GM12878 (cell line): ENCODE measurements around the gene UGT1A8. TPM values are rescaled to one million over a fixed set of nuclear protein-coding genes. Genes with fewer than 3 reads are reported as not detected.

ENCODE experiments used
- ATAC-seq: fragments of 200-7000 bp; cut with Tn5 transposase; 3 replicates; pipeline ENCODE4 v1.9.1; 2020; ENCODE audit warnings: mild to moderate bottlenecking, moderate library complexity
- BruUV-seq: library from RNA; stranded (reverse); fragments of 400-500 nt; replicated peaks from 2 replicates; lab custom pipeline; 2021; lab: Mats Ljungman, UMichigan
- CTCF ChIA-PET: fragments of 300-600 bp; sonication (Branson Sonifier 250); formaldehyde crosslinking; extraction: SDS; loops from one replicate; lab custom pipeline; 2021; ENCODE audit warnings: inconsistent platforms; lab: Yijun Ruan, JAX
- POLR2A ChIA-PET: fragments of 350-600 bp; formaldehyde crosslinking; extraction: SDS; loops from one replicate; lab custom pipeline; 2021; ENCODE audit warnings: inconsistent platforms; lab: Charles Lee
- RAD21 ChIA-PET: fragments of 300-600 bp; sonication (Branson Sonifier 250); formaldehyde crosslinking; loops from one replicate; lab custom pipeline; 2023; ENCODE audit warnings: antibody characterized with exemption; ENCODE audit not compliant: unreplicated experiment; lab: Charles Lee
- SMC1A ChIA-PET: fragments of 300-600 bp; sonication (Branson Sonifier 250); formaldehyde crosslinking; loops from one replicate; lab custom pipeline; 2023; ENCODE audit not compliant: unreplicated experiment, uncharacterized antibody; lab: Charles Lee
- DNase-seq: peaks from one replicate; pipeline ENCODE4 v3.0.0-alpha.2; 2011; ENCODE audit warnings: low read depth, low spot score
- FAIRE-seq: peaks from 3 replicates; lab custom pipeline; 2011; peaks lifted over from hg19 to GRCh38; lab: Jason Lieb, UNC
- H2AFZ ChIP-seq: 2 replicates; pipeline ENCODE4 v1.6.0; 2011; ENCODE audit warnings: low read depth, low read length, control low read depth; ENCODE audit not compliant: control insufficient read depth
- H3K27ac ChIP-seq: 2 replicates; pipeline ENCODE4 v1.5.1; 2011; ENCODE audit warnings: control low read depth; ENCODE audit not compliant: control insufficient read depth, insufficient read depth
- H3K27me3 ChIP-seq, 2 experiments: replicated peaks in 1 of 2; 2 replicates each; pipeline versions ENCODE4 v1.6.0 to v1.6.1; 2011; ENCODE audit warnings: low read length in 1 of 2; ENCODE audit not compliant: control insufficient read depth in 2 of 2, insufficient read depth in 2 of 2
- H3K36me3 ChIP-seq, 2 experiments: 2 replicates each; pipeline ENCODE4 v1.5.1; 2011; ENCODE audit warnings: low read length in 1 of 2; ENCODE audit not compliant: control insufficient read depth in 2 of 2, insufficient read depth in 2 of 2
- H3K4me1 ChIP-seq: 2 replicates; pipeline ENCODE4 v1.6.1; 2011; ENCODE audit warnings: mild to moderate bottlenecking, low read length, moderate library complexity, mixed read lengths; ENCODE audit not compliant: control insufficient read depth, insufficient read depth
- H3K4me2 ChIP-seq: 2 replicates; pipeline ENCODE4 v1.6.0; 2011; ENCODE audit warnings: control low read depth; ENCODE audit not compliant: control insufficient read depth, insufficient read depth
- H3K4me3 ChIP-seq: fragments of 200-600 bp; sonication (generic); 2 replicates; pipeline ENCODE4 v1.5.1; 2016
- H3K79me2 ChIP-seq: 2 replicates; pipeline ENCODE4 v1.6.0; 2011; ENCODE audit warnings: low read length; ENCODE audit not compliant: control insufficient read depth, insufficient read depth
- H3K9ac ChIP-seq: 2 replicates; pipeline ENCODE4 v1.8.0; 2011; ENCODE audit warnings: low read length, control low read depth, mixed read lengths; ENCODE audit not compliant: control insufficient read depth, insufficient read depth
- H3K9me3 ChIP-seq: replicated peaks from 3 replicates; pipeline ENCODE4 v1.5.1; 2011; ENCODE audit warnings: mild to moderate bottlenecking, low read length; ENCODE audit not compliant: control insufficient read depth, insufficient read depth
- H4K20me1 ChIP-seq: 2 replicates; pipeline ENCODE4 v1.6.0; 2011; ENCODE audit not compliant: control insufficient read depth, insufficient read depth
- ASH2L ChIP-seq: fragments of 300-600, 200-600 bp; sonication (generic); IDR thresholded peaks from 2 replicates; pipeline ENCODE4 v1.6.1; 2017; ENCODE audit warnings: low read depth, mild to moderate bottlenecking, borderline replicate concordance
- CTCF ChIP-seq, 3 experiments: IDR thresholded peaks in 2 of 3; conservative IDR thresholded peaks in 1 of 3; 2 replicates each; pipeline ENCODE4 v1.5.1; 2011; ENCODE audit warnings: low read depth in 3 of 3, low read length in 3 of 3, mild to moderate bottlenecking in 3 of 3, control low read depth in 2 of 3, moderate library complexity in 2 of 3, inconsistent platforms in 1 of 3, mixed read lengths in 1 of 3; ENCODE audit not compliant: control insufficient read depth in 2 of 3, insufficient read depth in 1 of 3; ENCODE audit errors: extremely low read depth in 1 of 3
- PAX5 ChIP-seq: IDR thresholded peaks from 2 replicates; pipeline ENCODE4 v1.6.1; 2011; ENCODE audit warnings: low read depth, low read length, borderline replicate concordance
- RELA ChIP-seq: fragments of 450-650 bp; IDR thresholded peaks from 2 replicates; pipeline ENCODE4 v1.8.0; 2014; ENCODE audit warnings: borderline replicate concordance; ENCODE audit not compliant: partially characterized antibody
- ZBTB4 ChIP-seq: fragments of 450-650 bp; formaldehyde crosslinking; IDR thresholded peaks from 2 replicates; pipeline ENCODE4 v1.4.0; 2022; ENCODE audit warnings: mild to moderate bottlenecking, moderate library complexity
- WGBS: methylation state at CpG from one replicate; pipeline ENCODE4 v1.1.6; 2016; ENCODE audit warnings: low lambda C conversion rate; ENCODE audit not compliant: insufficient replicate concordance, insufficient coverage; ENCODE audit errors: missing lambda C conversion rate; 5-methylcytosine and 5-hydroxymethylcytosine counted together
- in situ Hi-C: fragments of 300-500 bp; cut with MboI; formaldehyde crosslinking; loops from 9 replicates; pipeline ENCODE4 v1.14.3; 2018; ENCODE audit warnings: mixed read lengths
- intact Hi-C: fragments of 100-400 bp; cut with micrococcal nuclease; formaldehyde crosslinking; loops from one replicate; pipeline ENCODE4 v1.14.2; 2022; ENCODE audit not compliant: unreplicated experiment
- polyA plus RNA-seq, 11 experiments: library from polyadenylated mRNA; depleted of rRNA in 4 of 11; unstranded in 6 of 11; stranded (reverse) in 5 of 11; fragments of >200 nt; fragmentation: Nextera tagmentation in 4 of 11; fragmentation: Illumina TruSeq in 1 of 11; extraction: Ambion mirVana in 4 of 11; extraction: Trizol in 1 of 11; gene quantifications; 1 replicate in 1 of 11; 2 replicates in 10 of 11; pipeline versions ENCODE4 v1.2.1 to v1.2.3, GENCODE V29; 2011 to 2016; ENCODE audit warnings: inconsistent platforms in 2 of 11, missing spikeins in 2 of 11, low read depth in 1 of 11
- total RNA-seq, 4 experiments: library from RNA; depleted of rRNA in 3 of 4; stranded (reverse); fragments of >200 nt in 3 of 4; fragmentation: Illumina TruSeq in 1 of 4; extraction: Trizol in 1 of 4; gene quantifications; 2 replicates each; pipeline versions ENCODE4 v1.2.1 to v1.2.3, GENCODE V29; 2013 to 2021

Gene UGT1A8
- total and polyA plus RNA-seq, 10 of the 15 experiments (the other 5 are each of a cell fraction or from before 2014, with no cell fraction given), result not detected

DNA sequence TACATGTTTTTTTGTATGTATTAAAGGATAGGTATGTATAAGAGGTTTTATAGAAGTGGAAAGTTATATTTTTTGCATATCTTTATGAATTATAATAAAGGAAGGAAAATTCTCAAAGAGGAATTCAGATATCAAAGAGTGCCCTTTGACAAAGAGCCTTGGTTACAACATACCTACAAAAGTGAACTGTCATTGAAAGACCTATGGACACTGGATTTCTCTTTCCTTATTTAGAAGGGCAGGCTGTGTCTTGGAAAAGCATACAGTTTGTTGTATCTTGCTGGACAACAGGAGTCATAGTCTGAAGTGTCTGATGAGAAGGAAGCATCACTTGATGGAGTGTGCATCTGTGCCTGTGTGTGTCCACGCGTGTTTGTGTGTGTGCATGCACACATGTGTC lies 34.0 kb downstream of the UGT1A8 start:
- no peak for ATAC-seq
- H4K20me1 ChIP-seq, result no peaks in the 10 kb centered on the region
- no peak overlapping the region for H3K9ac ChIP-seq
- in situ Hi-C loops (no loop called here), intact Hi-C loops (no loop called here)
- DNase-seq, result no peak
- no peak overlapping the region for H2AFZ ChIP-seq
- H3K79me2 ChIP-seq, result no peaks in the 10 kb centered on the region
- no peaks in the 10 kb centered on the region for H3K4me1 ChIP-seq
- WGBS, result 77% methylated on average over 2 of the region's 2 CpGs
- no peak overlapping the region for H3K4me2 ChIP-seq
- no peaks in the 10 kb centered on the region for H3K36me3 ChIP-seq
- FAIRE-seq, result no peak
- no peak overlapping the region for H3K4me3 ChIP-seq
- BruUV-seq, result no TSS peak
- TF ChIP-seq ASH2L (no peak), PAX5 (no peak), RELA (no peak), CTCF (IDR thresholded peaks at IDR 0.05 in 2 of 3, conservative IDR thresholded peaks at IDR 0.05 in 1 of 3; ENCODE audit: control insufficient read depth in 2 of 3, extremely low read depth in 1 of 3, insufficient read depth in 1 of 3, low read depth in 3 of 3, low read length in 3 of 3) (no peak), ZBTB4 (CRISPR knock-in tag) (no peak)
- H3K27ac ChIP-seq, result no peak overlapping the region
- ChIA-PET RAD21 (no interaction called here), CTCF (no interaction called here), POLR2A (no interaction called here), SMC1A (no interaction called here)
- H3K9me3 ChIP-seq, result peaks cover 2% of the 10 kb centered on the region; the same call in 1 of the 3 replicates
- H3K27me3 ChIP-seq, result no peaks in the 10 kb centered on the region
